GOT3 (cell line): ENCODE data around the gene OR52N4.
"Not testable (repeated sequence)": the region's sequence is repeated elsewhere in the genome, so short reads cannot be mapped to it uniquely, and the experiment has no call there.

Source experiments
- DNase-seq: peaks from one replicate; lab custom pipeline; 2025; ENCODE audit warnings: mixed read lengths; lab: John Stamatoyannopoulos, UW

Gene OR52N4

GRCh38 chr11:5753943-5754342 lies at the start of gene OR52N4:
OR52N4 (plus strand) TSS chr11:5754243; CDS start chr11:5754741, 498 bp downstream.
- DNase-seq, result no peak

- DNase-seq, result no peak
Observed at GRCh38 chr11:5705688-5706087, 48.4 kb upstream of the OR52N4 start.

- DNase-seq, result no peak
Observed at GRCh38 chr11:5712507-5712906, 41.5 kb upstream of the OR52N4 start.

- DNase-seq, result no peak
Observed at GRCh38 chr11:5713695-5714094, 40.3 kb upstream of the OR52N4 start.

GRCh38 chr11:5716518-5716917 lies 37.5 kb upstream of the OR52N4 start:
- DNase-seq, result not testable (repeated sequence)

GRCh38 chr11:5719703-5720495 lies 34.1 kb upstream of the OR52N4 start:
- DNase-seq, result no peak

- DNase-seq, result no peak
Observed at GRCh38 chr11:5722622-5723021, 31.4 kb upstream of the OR52N4 start.

GRCh38 chr11:5726351-5726750 lies 27.7 kb upstream of the OR52N4 start:
- DNase-seq, result no peak

GRCh38 chr11:5727691-5728090 lies 26.4 kb upstream of the OR52N4 start:
- DNase-seq, result no peak

GRCh38 chr11:5736396-5736795 lies 17.6 kb upstream of the OR52N4 start, which contains the start of gene OR56B1:
OR56B1 (plus strand) TSS chr11:5736448; CDS start chr11:5736517, 69 bp downstream.
- DNase-seq, result no peak

GRCh38 chr11:5737091-5737490 lies 17.0 kb upstream of the OR52N4 start:
- no peak for DNase-seq

GRCh38 chr11:5737670-5738392 lies 16.2 kb upstream of the OR52N4 start:
- DNase-seq, result no peak

GRCh38 chr11:5738431-5738830 lies 15.6 kb upstream of the OR52N4 start:
- DNase-seq, result no peak

GRCh38 chr11:5746614-5747013 lies 7.4 kb upstream of the OR52N4 start:
- no peak for DNase-seq

- no peak for DNase-seq
Observed at GRCh38 chr11:5749836-5750235, 4.2 kb upstream of the OR52N4 start.

GRCh38 chr11:5767056-5767455 lies 13.0 kb downstream of the OR52N4 start:
- no peak for DNase-seq

GRCh38 chr11:5783255-5783654 lies 29.2 kb downstream of the OR52N4 start, which contains the start of gene OR52N5:
OR52N5 (minus strand) TSS chr11:5783355; CDS start chr11:5778634, 4,721 bp downstream.
- DNase-seq, result no peak

- no peak for DNase-seq
Observed at GRCh38 chr11:5791165-5791564, 37.1 kb downstream of the OR52N4 start, which contains the start of gene OR52N1. OR52N1 (minus strand) TSS chr11:5791265; CDS start chr11:5788816, 2,449 bp downstream.

- DNase-seq, result no peak
Observed at GRCh38 chr11:5796541-5796940, 42.5 kb downstream of the OR52N4 start.

GRCh38 chr11:5803982-5804381 lies 49.9 kb downstream of the OR52N4 start:
- no peak for DNase-seq
